B cell (primary cell): ENCODE data around the gene SCARB2. TPM values are rescaled to one million over a fixed set of nuclear protein-coding genes. Genes with fewer than 3 reads are reported as not detected.

Experiments
- ATAC-seq: fragments of 200-7000 bp; cut with Tn5 transposase; one replicate; pipeline ENCODE4 v1.10.0; 2021; ENCODE audit warnings: low read depth, mild to moderate bottlenecking, moderate number of reproducible peaks, moderate library complexity
- CTCF ChIA-PET: fragments of 350-600 bp; sonication (Branson Sonifier 250); formaldehyde crosslinking; loops from one replicate; lab custom pipeline; 2021; ENCODE audit warnings: antibody characterized with exemption, inconsistent platforms; lab: Charles Lee
- POLR2A ChIA-PET: fragments of 350-600 bp; sonication (Branson Sonifier 250); formaldehyde crosslinking; loops from one replicate; lab custom pipeline; 2021; ENCODE audit warnings: antibody characterized with exemption; lab: Charles Lee
- DNase-seq: peaks from one replicate; pipeline ENCODE4 v3.0.0; 2013
- H2AFZ ChIP-seq: 2 replicates; pipeline ENCODE4 v1.6.1; 2012; ENCODE audit warnings: mild to moderate bottlenecking, low read depth, low read length; ENCODE audit not compliant: insufficient read depth, poor library complexity, severe bottlenecking
- H3K27ac ChIP-seq, 2 donors: 1 replicate in 1 of 2; 2 replicates in 1 of 2; pipeline ENCODE4 v1.5.1; 2012 to 2013; ENCODE audit warnings: low read length in 2 of 2, mild to moderate bottlenecking in 2 of 2, moderate library complexity in 1 of 2
- H3K27me3 ChIP-seq, 4 experiments: fragments of 200-600 bp in 1 of 4; sonication (generic) in 1 of 4; replicated peaks in 1 of 4; 1 replicate in 2 of 4; 2 replicates in 2 of 4; pipeline versions ENCODE4 v1.6.1 to v1.7.0; 2013 to 2016; ENCODE audit warnings: low read length in 3 of 4, mild to moderate bottlenecking in 2 of 4, mixed read lengths in 1 of 4, moderate library complexity in 1 of 4; ENCODE audit not compliant: insufficient read depth in 4 of 4, control insufficient read depth in 3 of 4; ENCODE audit errors: control extremely low read depth in 1 of 4
- H3K36me3 ChIP-seq, 2 experiments: replicated peaks in 1 of 2; 1 replicate in 1 of 2; 2 replicates in 1 of 2; pipeline versions ENCODE4 v1.6.1 to v1.7.1; 2013; ENCODE audit warnings: low read length in 1 of 2; ENCODE audit not compliant: insufficient read depth in 2 of 2, control insufficient read depth in 1 of 2; ENCODE audit errors: control extremely low read depth in 1 of 2, extremely low read depth in 1 of 2
- H3K4me1 ChIP-seq, 2 donors: fragments of 200-600 bp in 1 of 2; sonication (generic) in 1 of 2; 1 replicate in 1 of 2; 2 replicates in 1 of 2; pipeline versions ENCODE4 v1.5.1 to v1.6.1; 2013 to 2017; ENCODE audit warnings: low read length in 2 of 2; ENCODE audit not compliant: control insufficient read depth in 2 of 2, insufficient read depth in 2 of 2
- H3K4me2 ChIP-seq: replicated peaks from 2 replicates; pipeline ENCODE3; 2012; ENCODE audit warnings: mild to moderate bottlenecking, low read depth, low read length; ENCODE audit not compliant: poor library complexity, severe bottlenecking
- H3K4me3 ChIP-seq, 5 experiments: fragments of 200-600 bp in 1 of 5; sonication (generic) in 1 of 5; 1 replicate in 3 of 5; 2 replicates in 2 of 5; pipeline versions ENCODE4 v1.5.1 to v1.7.0; 2011 to 2016; ENCODE audit warnings: low read length in 4 of 5, mild to moderate bottlenecking in 4 of 5, low read depth in 2 of 5, control low read depth in 1 of 5, moderate library complexity in 1 of 5; ENCODE audit not compliant: insufficient read depth in 1 of 5; ENCODE audit errors: control extremely low read depth in 1 of 5, extremely low read depth in 1 of 5
- H3K79me2 ChIP-seq: fragments of 200-600 bp; sonication (generic); one replicate; pipeline ENCODE4 v1.6.0; 2016; ENCODE audit warnings: low read length; ENCODE audit not compliant: control insufficient read depth, insufficient read depth
- H3K9ac ChIP-seq: fragments of 200-600 bp; sonication (generic); 2 replicates; pipeline ENCODE4 v1.6.1; 2017; ENCODE audit warnings: mild to moderate bottlenecking, low read length, moderate library complexity
- H3K9me3 ChIP-seq, 3 donors: one replicate each; pipeline versions ENCODE4 v1.6.1 to v1.7.1; 2013; ENCODE audit warnings: low read length in 2 of 3; ENCODE audit not compliant: control insufficient read depth in 2 of 3, insufficient read depth in 1 of 3; ENCODE audit errors: control extremely low read depth in 1 of 3
- H4K20me1 ChIP-seq: 2 replicates; pipeline ENCODE4 v1.6.0; 2012; ENCODE audit warnings: mild to moderate bottlenecking, low read length; ENCODE audit not compliant: insufficient read depth, control insufficient read depth, poor library complexity, severe bottlenecking
- H3K27ac Mint-ChIP-seq: one replicate; pipeline ENCODE4 v1.8.0; 2021; ENCODE audit warnings: mixed read lengths
- H3K27me3 Mint-ChIP-seq: one replicate; pipeline ENCODE4 v1.8.0; 2021; ENCODE audit warnings: mixed read lengths
- H3K4me1 Mint-ChIP-seq: one replicate; pipeline ENCODE4 v1.8.0; 2021; ENCODE audit warnings: mixed read lengths
- H3K4me3 Mint-ChIP-seq: one replicate; pipeline ENCODE4 v1.8.0; 2021; ENCODE audit warnings: mixed read lengths
- H3K9me3 Mint-ChIP-seq: one replicate; pipeline ENCODE4 v1.8.0; 2022; ENCODE audit warnings: mixed read lengths; ENCODE audit not compliant: insufficient read depth
- CTCF ChIP-seq: fragments of 200-600 bp; IDR thresholded peaks from one replicate; pipeline ENCODE4 v1.8.0; 2022; ENCODE audit warnings: antibody characterized with exemption, mild to moderate bottlenecking
- EZH2 ChIP-seq: IDR thresholded peaks from 2 replicates; pipeline ENCODE4 v1.6.1; 2012; ENCODE audit warnings: borderline replicate concordance, low read depth, mild to moderate bottlenecking, moderate library complexity, low read length; ENCODE audit not compliant: insufficient read depth, poor library complexity, severe bottlenecking
- WGBS: methylation state at CpG from one replicate; pipeline ENCODE4 v1.1.5; 2013; ENCODE audit warnings: missing lambda C conversion rate; ENCODE audit not compliant: insufficient coverage; 5-methylcytosine and 5-hydroxymethylcytosine counted together
- intact Hi-C: fragments of 100-400 bp; cut with micrococcal nuclease; formaldehyde crosslinking; loops from one replicate; pipeline ENCODE4 v1.10.0; 2022
- polyA plus RNA-seq: library from polyadenylated mRNA; depleted of rRNA; stranded (reverse); fragments of >200 nt; gene quantifications from 2 replicates; pipeline ENCODE4 v1.2.3, GENCODE V29; 2012
- total RNA-seq, 2 donors: library from RNA; stranded (reverse); fragments of 120-200 nt in 1 of 2; gene quantifications; 1 replicate in 1 of 2; 2 replicates in 1 of 2; pipeline versions ENCODE4 v1.2.3 to v1.2.4, GENCODE V29; 2013 to 2022

Gene SCARB2
- total and polyA plus RNA-seq, 2 donors (not counting 1 experiment from before 2014, with no cell fraction given), result 7.8 to 30.3 TPM

- peaks cover 50% of the 10 kb centered on the region for H3K27me3 Mint-ChIP-seq
- ATAC-seq, result no peak
- WGBS, result no CpG with 5 or more reads among the region's 1 CpG
- Histone ChIP-seq H3K27me3 (peaks cover 0 to 20% (median 15%) of the 10 kb centered on the region in 4 experiments), H4K20me1 (no peaks in the 10 kb centered on the region), H3K4me3 (no peak overlapping the region), H3K9me3 (peaks cover 0 to 2% (median 0%) of the 10 kb centered on the region in 3 donors), H3K27ac (no peak overlapping the region), H2AFZ (no peak overlapping the region), H3K4me2 (no peak overlapping the region), H3K4me1 (peaks cover 0 to 2% of the 10 kb centered on the region in 2 donors), H3K36me3 (no peaks in the 10 kb centered on the region), H3K9ac (no peak overlapping the region), H3K79me2 (no peaks in the 10 kb centered on the region)
- no peak overlapping the region for H3K4me3 Mint-ChIP-seq
- intact Hi-C loops, result no loop called here
- H3K4me1 Mint-ChIP-seq, result no peaks in the 10 kb centered on the region
- no peak overlapping the region for H3K27ac Mint-ChIP-seq
- ChIA-PET CTCF (interaction anchor here (0.5 kb wide), 1 partner anchor 1692 kb away, joined by 3 read pairs; no protein-coding TSS in a partner anchor), POLR2A (no interaction called here)
- TF ChIP-seq EZH2 (no peak), CTCF (no peak)
- no peak for DNase-seq
- H3K9me3 Mint-ChIP-seq, result no peaks in the 10 kb centered on the region
Observed at GRCh38 chr4:76256968-76257367, 43.3 kb upstream of the SCARB2 start.

GRCh38 chr4:76256032-76256431 is 42.4 kb upstream of the SCARB2 start:
- ATAC-seq, result no peak
- Mint-ChIP-seq H3K27me3 (peaks cover 56% of the 10 kb centered on the region), H3K4me3 (no peak overlapping the region)

More at GRCh38 chr4:76256032-76256431, 42.4 kb upstream of the SCARB2 start:
- ChIA-PET CTCF (no interaction called here), POLR2A (no interaction called here)
- Histone ChIP-seq H3K27ac (no peak overlapping the region), H3K79me2 (no peaks in the 10 kb centered on the region), H3K4me3 (no peak overlapping the region), H3K4me1 (peaks cover 5 to 11% of the 10 kb centered on the region in 2 donors), H3K9me3 (peaks cover 0 to 4% (median 0%) of the 10 kb centered on the region in 3 donors), H3K9ac (no peak overlapping the region), H3K27me3 (peaks cover 0 to 25% (median 23%) of the 10 kb centered on the region in 4 experiments), H4K20me1 (no peaks in the 10 kb centered on the region), H2AFZ (no peak overlapping the region), H3K4me2 (no peak overlapping the region), H3K36me3 (no peaks in the 10 kb centered on the region)
- 76% methylated on average over 3 of the region's 6 CpGs for WGBS
- intact Hi-C loops, result no loop called here
- H3K4me1 Mint-ChIP-seq, result peaks cover 6% of the 10 kb centered on the region
- no peak overlapping the region for H3K27ac Mint-ChIP-seq
- no peaks in the 10 kb centered on the region for H3K9me3 Mint-ChIP-seq
- no peak for DNase-seq
- TF ChIP-seq CTCF (no peak), EZH2 (no peak)
